Nephron (organoid): ENCODE results near the gene GSS.

Source experiments
- H3K27ac Mint-ChIP-seq, 3 experiments: 2 replicates each; pipeline ENCODE4 v1.8.0; 2020; ENCODE audit warnings: mixed read lengths in 3 of 3, mild to moderate bottlenecking in 2 of 3, moderate library complexity in 1 of 3
- H3K27me3 Mint-ChIP-seq: 2 replicates; pipeline ENCODE4 v1.8.0; 2021; ENCODE audit warnings: low read depth, mild to moderate bottlenecking, moderate library complexity, mixed read lengths
- H3K36me3 Mint-ChIP-seq: 2 replicates; pipeline ENCODE4 v1.8.0; 2020; ENCODE audit warnings: low read depth, mixed read lengths
- H3K4me1 Mint-ChIP-seq: 2 replicates; pipeline ENCODE4 v1.8.0; 2020; ENCODE audit warnings: mixed read lengths
- H3K4me3 Mint-ChIP-seq, 3 experiments: 2 replicates each; pipeline ENCODE4 v1.8.0; 2020; ENCODE audit warnings: mild to moderate bottlenecking in 3 of 3, mixed read lengths in 3 of 3, moderate library complexity in 2 of 3
- H3K9me3 Mint-ChIP-seq: 2 replicates; pipeline ENCODE4 v1.8.0; 2020; ENCODE audit warnings: mixed read lengths
- TF ChIP-seq, protein P1 (sequence below), 3 experiments: fragments of 200-600 bp; sonication (generic); IDR thresholded peaks; one replicate each; pipeline ENCODE4 v1.5.0; 2021; ENCODE audit warnings: antibody characterized with exemption in 3 of 3; ENCODE audit not compliant: unreplicated experiment in 3 of 3

The GSS gene

DNA sequence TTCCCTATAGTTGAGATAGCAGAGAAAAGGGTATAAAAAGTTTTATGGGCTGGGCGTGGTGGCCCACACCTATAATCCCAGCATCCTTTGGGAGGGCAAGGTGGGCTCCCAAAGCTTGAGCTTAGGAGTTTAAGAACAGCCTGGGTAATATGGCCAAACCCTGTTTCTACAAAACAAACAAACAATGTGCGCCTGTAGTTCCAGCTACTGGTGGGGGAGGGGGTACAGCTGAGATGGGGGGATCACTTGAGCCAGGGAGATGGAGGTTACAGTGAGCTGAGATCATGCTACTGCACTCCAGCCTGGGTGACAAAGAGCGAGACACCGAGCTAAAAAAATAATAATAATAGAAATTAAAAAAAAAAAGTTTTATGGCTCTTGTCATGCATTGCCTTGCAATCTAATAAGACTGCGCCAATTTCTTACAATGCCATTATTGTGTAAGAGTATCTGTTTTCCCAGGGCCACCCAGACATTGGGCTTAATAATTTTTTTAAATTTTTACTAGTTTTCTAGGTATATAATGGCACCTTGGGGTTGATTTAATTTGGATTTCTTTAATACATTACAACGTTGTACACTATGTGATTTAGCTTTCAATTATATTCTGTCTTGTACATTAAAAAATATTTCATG is 75.3 kb downstream of the GSS start:
- no peak overlapping the region for H3K4me3 Mint-ChIP-seq
- no peak overlapping the region for H3K27ac Mint-ChIP-seq
- H3K9me3 Mint-ChIP-seq, result no peaks in the 10 kb centered on the region
- H3K4me1 Mint-ChIP-seq, result peaks cover 17% of the 10 kb centered on the region
- peaks cover 10% of the 10 kb centered on the region for H3K36me3 Mint-ChIP-seq
- TF ChIP-seq, protein P1, sequence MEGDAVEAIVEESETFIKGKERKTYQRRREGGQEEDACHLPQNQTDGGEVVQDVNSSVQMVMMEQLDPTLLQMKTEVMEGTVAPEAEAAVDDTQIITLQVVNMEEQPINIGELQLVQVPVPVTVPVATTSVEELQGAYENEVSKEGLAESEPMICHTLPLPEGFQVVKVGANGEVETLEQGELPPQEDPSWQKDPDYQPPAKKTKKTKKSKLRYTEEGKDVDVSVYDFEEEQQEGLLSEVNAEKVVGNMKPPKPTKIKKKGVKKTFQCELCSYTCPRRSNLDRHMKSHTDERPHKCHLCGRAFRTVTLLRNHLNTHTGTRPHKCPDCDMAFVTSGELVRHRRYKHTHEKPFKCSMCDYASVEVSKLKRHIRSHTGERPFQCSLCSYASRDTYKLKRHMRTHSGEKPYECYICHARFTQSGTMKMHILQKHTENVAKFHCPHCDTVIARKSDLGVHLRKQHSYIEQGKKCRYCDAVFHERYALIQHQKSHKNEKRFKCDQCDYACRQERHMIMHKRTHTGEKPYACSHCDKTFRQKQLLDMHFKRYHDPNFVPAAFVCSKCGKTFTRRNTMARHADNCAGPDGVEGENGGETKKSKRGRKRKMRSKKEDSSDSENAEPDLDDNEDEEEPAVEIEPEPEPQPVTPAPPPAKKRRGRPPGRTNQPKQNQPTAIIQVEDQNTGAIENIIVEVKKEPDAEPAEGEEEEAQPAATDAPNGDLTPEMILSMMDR (IDR thresholded peaks at IDR 0.05; ENCODE audit: unreplicated experiment in 3 of 3), result no peak
- peaks cover 4% of the 10 kb centered on the region for H3K27me3 Mint-ChIP-seq
